Ecto neural progenitor cell (in vitro differentiated cells): ENCODE measurements around the gene ABHD2.

Experiments
- DNase-seq: peaks from one replicate; pipeline ENCODE4 v3.0.0-alpha.2; 2018; ENCODE audit warnings: low spot score

The ABHD2 gene

GRCh38 chr15:89099968-89100367 is 11.7 kb downstream of the ABHD2 start:
- DNase-seq = no peak

- no peak for DNase-seq
Measured at GRCh38 chr15:89101302-89102193, 13.3 kb downstream of the ABHD2 start.

GRCh38 chr15:89103481-89104171 is 15.4 kb downstream of the ABHD2 start:
- no peak for DNase-seq

- DNase-seq = no peak
Measured at GRCh38 chr15:89104172-89104564, 15.9 kb downstream of the ABHD2 start.

GRCh38 chr15:89105147-89105546 is 16.9 kb downstream of the ABHD2 start:
- DNase-seq = no peak

GRCh38 chr15:89106200-89106599 is 17.9 kb downstream of the ABHD2 start:
- no peak for DNase-seq

GRCh38 chr15:89107984-89108383 is 19.7 kb downstream of the ABHD2 start:
- no peak for DNase-seq

GRCh38 chr15:89108835-89109234 is 20.6 kb downstream of the ABHD2 start:
- DNase-seq = no peak

- no peak for DNase-seq
Measured at GRCh38 chr15:89109238-89109637, 21.0 kb downstream of the ABHD2 start.

- DNase-seq = no peak
Measured at GRCh38 chr15:89110060-89110459, 21.8 kb downstream of the ABHD2 start.

GRCh38 chr15:89111352-89111751 is 23.1 kb downstream of the ABHD2 start:
- DNase-seq = no peak

- DNase-seq = no peak
Measured at GRCh38 chr15:89111961-89112340, 23.7 kb downstream of the ABHD2 start.

GRCh38 chr15:89112341-89112971 is 24.2 kb downstream of the ABHD2 start:
- no peak for DNase-seq

GRCh38 chr15:89113296-89114024 is 25.2 kb downstream of the ABHD2 start:
- DNase-seq = no peak

GRCh38 chr15:89114990-89115389 is 26.7 kb downstream of the ABHD2 start:
- no peak for DNase-seq

- no peak for DNase-seq
Measured at GRCh38 chr15:89115547-89115946, 27.3 kb downstream of the ABHD2 start.

- no peak for DNase-seq
Measured at GRCh38 chr15:89116404-89116803, 28.1 kb downstream of the ABHD2 start.

- no peak for DNase-seq
Measured at GRCh38 chr15:89117790-89118189, 29.5 kb downstream of the ABHD2 start.

- DNase-seq = no peak
Measured at GRCh38 chr15:89118481-89118989, 30.3 kb downstream of the ABHD2 start.

GRCh38 chr15:89119489-89120478 is 31.5 kb downstream of the ABHD2 start:
- no peak for DNase-seq
